Nephron (organoid): ENCODE measurements around the gene SDR39U1.

Experiments
- H3K27ac Mint-ChIP-seq, 3 experiments: 2 replicates each; pipeline ENCODE4 v1.8.0; 2020; ENCODE audit warnings: mixed read lengths in 3 of 3, mild to moderate bottlenecking in 2 of 3, moderate library complexity in 1 of 3
- H3K27me3 Mint-ChIP-seq: 2 replicates; pipeline ENCODE4 v1.8.0; 2021; ENCODE audit warnings: low read depth, mild to moderate bottlenecking, moderate library complexity, mixed read lengths
- H3K36me3 Mint-ChIP-seq: 2 replicates; pipeline ENCODE4 v1.8.0; 2020; ENCODE audit warnings: low read depth, mixed read lengths
- H3K4me1 Mint-ChIP-seq: 2 replicates; pipeline ENCODE4 v1.8.0; 2020; ENCODE audit warnings: mixed read lengths
- H3K4me3 Mint-ChIP-seq, 3 experiments: 2 replicates each; pipeline ENCODE4 v1.8.0; 2020; ENCODE audit warnings: mild to moderate bottlenecking in 3 of 3, mixed read lengths in 3 of 3, moderate library complexity in 2 of 3
- H3K9me3 Mint-ChIP-seq: 2 replicates; pipeline ENCODE4 v1.8.0; 2020; ENCODE audit warnings: mixed read lengths
- TF ChIP-seq, protein P1 (sequence below), 3 experiments: fragments of 200-600 bp; sonication (generic); IDR thresholded peaks; one replicate each; pipeline ENCODE4 v1.5.0; 2021; ENCODE audit warnings: antibody characterized with exemption in 3 of 3; ENCODE audit not compliant: unreplicated experiment in 3 of 3

SDR39U1 gene

DNA sequence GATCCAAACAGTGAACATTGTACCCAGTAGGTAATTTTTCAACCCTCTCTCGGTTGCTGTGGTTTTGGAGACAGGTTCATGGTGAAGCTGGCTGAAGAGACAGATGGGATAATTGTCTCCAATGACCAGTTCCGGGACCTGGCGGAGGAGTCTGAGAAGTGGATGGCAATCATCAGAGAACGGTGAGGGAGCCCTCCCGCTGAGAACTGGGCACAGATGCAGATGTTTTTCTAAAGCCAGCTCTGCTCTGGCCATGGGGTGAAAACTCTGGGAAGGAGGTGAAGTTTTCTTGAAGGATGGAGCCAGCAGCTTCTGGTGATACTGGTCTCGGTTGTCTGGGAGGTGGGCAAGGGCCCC is 6.6 kb downstream of the SDR39U1 start:
- Mint-ChIP-seq H3K9me3 (no peaks in the 10 kb centered on the region), H3K36me3 (peaks cover 58% of the 10 kb centered on the region), H3K27ac (peak overlapping the region in 2 of 3 experiments; percentile 34 to 46), H3K4me3 (no peak overlapping the region), H3K27me3 (no peaks in the 10 kb centered on the region), H3K4me1 (peaks cover 36% of the 10 kb centered on the region)
- TF ChIP-seq, protein P1, sequence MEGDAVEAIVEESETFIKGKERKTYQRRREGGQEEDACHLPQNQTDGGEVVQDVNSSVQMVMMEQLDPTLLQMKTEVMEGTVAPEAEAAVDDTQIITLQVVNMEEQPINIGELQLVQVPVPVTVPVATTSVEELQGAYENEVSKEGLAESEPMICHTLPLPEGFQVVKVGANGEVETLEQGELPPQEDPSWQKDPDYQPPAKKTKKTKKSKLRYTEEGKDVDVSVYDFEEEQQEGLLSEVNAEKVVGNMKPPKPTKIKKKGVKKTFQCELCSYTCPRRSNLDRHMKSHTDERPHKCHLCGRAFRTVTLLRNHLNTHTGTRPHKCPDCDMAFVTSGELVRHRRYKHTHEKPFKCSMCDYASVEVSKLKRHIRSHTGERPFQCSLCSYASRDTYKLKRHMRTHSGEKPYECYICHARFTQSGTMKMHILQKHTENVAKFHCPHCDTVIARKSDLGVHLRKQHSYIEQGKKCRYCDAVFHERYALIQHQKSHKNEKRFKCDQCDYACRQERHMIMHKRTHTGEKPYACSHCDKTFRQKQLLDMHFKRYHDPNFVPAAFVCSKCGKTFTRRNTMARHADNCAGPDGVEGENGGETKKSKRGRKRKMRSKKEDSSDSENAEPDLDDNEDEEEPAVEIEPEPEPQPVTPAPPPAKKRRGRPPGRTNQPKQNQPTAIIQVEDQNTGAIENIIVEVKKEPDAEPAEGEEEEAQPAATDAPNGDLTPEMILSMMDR (IDR thresholded peaks at IDR 0.05; ENCODE audit: unreplicated experiment in 3 of 3) = no peak

DNA sequence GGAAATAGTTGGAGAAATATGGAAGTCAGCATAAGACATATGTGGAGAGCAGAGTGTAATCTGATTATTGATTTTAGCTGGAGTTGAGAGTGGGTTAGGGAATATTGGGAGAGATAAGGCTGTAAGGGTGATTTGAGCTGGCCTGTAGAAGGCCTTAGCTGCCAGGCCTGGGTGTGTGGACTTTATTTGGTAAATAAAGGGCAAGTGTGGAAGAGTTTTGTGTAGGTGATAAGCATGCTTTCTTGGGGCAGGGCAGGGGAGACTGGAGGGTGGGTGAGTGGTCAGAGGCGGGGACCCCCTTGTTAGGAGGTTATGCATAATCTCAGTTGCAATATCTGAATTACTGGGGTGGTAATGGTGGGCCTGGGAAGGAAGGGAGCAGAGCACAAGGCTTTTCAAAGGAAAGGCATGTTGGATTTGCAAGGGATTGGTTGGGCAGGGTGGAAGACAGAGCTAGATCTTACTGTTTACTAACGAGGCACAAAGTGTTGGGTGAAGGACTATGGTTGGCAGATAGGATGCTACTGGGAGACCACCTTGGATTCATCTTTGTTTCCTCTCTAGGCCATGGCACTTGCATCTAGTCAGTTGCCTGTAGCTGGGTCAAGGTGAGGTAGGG is 7.3 kb downstream of the SDR39U1 start:
- Mint-ChIP-seq H3K27me3 (no peaks in the 10 kb centered on the region), H3K4me3 (no peak overlapping the region), H3K4me1 (peaks cover 37% of the 10 kb centered on the region), H3K9me3 (no peaks in the 10 kb centered on the region), H3K27ac (peak overlapping the region; percentile 1 to 46 (median 34)), H3K36me3 (peaks cover 52% of the 10 kb centered on the region)
- TF ChIP-seq, protein P1 (IDR thresholded peaks at IDR 0.05; ENCODE audit: unreplicated experiment in 3 of 3) = no peak

DNA sequence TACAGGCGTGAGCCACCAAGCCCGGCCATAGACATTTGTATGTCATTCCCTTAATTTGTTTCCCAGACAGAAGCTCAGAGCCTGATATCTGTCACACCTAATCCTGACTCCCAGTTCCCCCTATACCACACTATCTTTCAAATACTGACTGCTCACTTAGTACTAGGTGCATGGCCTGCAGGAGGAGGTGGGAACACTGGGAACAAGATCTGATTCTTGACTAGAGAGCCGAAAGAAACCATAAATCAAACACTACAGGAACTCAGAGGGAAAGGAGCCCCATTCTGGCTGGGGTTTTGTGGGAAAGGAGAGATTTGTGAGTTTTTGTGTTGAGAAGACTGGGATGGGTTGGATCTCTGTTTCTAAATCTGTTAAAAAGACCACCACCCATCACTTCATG is 7.9 kb downstream of the SDR39U1 start:
- H3K27me3 Mint-ChIP-seq = no peaks in the 10 kb centered on the region
- peaks cover 50% of the 10 kb centered on the region for H3K36me3 Mint-ChIP-seq
- peaks cover 37% of the 10 kb centered on the region for H3K4me1 Mint-ChIP-seq
- peak overlapping the region in 1 of 3 experiments; percentile 9 for H3K4me3 Mint-ChIP-seq
- H3K27ac Mint-ChIP-seq = peak overlapping the region in 2 of 3 experiments; percentile 1 to 9
- TF ChIP-seq, protein P1 (IDR thresholded peaks at IDR 0.05; ENCODE audit: unreplicated experiment in 3 of 3) = no peak
- H3K9me3 Mint-ChIP-seq = no peaks in the 10 kb centered on the region

DNA sequence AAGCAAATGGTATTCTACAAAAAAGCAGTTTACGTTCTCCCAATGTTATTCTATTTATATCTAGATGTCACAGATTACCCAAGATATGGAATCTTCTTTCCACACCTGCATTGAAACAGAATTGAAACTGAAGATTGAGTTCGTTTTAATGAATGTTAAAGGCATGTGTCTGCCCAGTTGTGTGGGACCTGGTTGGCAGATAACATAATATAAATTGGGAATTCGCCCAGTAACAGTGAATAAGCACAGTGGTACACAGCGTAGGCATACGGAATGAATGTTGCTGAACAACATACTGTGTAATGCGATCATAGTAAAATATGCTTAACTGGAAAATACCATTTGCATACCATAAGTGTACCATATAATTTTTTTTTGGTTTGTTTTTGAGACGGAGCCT is 8.5 kb downstream of the SDR39U1 start:
- TF ChIP-seq, protein P1 (IDR thresholded peaks at IDR 0.05; ENCODE audit: unreplicated experiment in 3 of 3) = no peak
- no peak overlapping the region for H3K4me3 Mint-ChIP-seq
- H3K27me3 Mint-ChIP-seq = no peaks in the 10 kb centered on the region
- no peak overlapping the region for H3K27ac Mint-ChIP-seq
- no peaks in the 10 kb centered on the region for H3K9me3 Mint-ChIP-seq
- H3K4me1 Mint-ChIP-seq = peaks cover 44% of the 10 kb centered on the region
- peaks cover 44% of the 10 kb centered on the region for H3K36me3 Mint-ChIP-seq

DNA sequence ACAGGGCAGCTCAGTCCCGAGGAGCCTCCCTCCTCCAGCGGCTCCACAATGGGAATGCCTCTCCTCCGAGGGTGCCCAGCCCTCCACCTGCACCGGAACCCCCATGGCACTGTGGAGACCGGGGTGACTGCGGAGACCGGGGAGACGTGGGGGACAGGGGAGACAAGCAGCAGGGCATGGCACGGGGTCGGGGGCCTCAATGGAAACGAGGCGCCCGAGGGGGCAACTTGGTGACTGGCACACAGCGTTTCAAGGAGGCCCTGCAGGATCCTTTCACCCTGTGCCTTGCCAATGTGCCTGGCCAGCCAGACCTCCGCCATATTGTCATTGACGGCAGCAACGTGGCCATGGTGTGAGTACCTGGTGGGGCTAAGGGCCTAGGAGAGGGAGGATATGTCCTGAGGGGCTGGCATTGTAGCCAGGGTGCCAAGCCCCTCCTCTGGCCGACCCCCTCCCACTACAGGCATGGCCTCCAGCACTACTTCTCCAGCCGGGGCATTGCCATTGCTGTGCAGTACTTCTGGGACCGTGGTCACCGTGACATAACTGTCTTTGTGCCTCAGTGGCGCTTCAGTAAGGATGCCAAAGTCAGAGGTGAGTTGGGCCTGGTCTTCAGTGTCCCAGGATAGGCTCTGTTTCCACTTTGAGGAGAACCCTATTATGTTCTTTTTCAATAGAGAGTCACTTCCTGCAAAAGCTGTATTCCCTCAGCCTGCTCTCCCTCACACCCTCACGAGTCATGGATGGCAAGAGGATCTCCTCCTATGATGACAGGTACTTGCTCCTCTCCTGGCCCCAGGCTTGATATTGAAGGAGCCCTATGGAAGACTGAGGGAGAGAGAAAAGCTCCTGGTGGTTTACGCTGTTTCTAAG is 10.1 kb downstream of the SDR39U1 start:
- Mint-ChIP-seq H3K27me3 (no peaks in the 10 kb centered on the region), H3K4me3 (peak overlapping the region; percentile 65 to 87 (median 68)), H3K27ac (peak overlapping the region in 2 of 3 experiments; percentile 28 to 38), H3K4me1 (peaks cover 44% of the 10 kb centered on the region), H3K9me3 (no peaks in the 10 kb centered on the region), H3K36me3 (peaks cover 32% of the 10 kb centered on the region)
- TF ChIP-seq, protein P1 (IDR thresholded peaks at IDR 0.05; ENCODE audit: unreplicated experiment in 3 of 3) = no peak
